Upper lobe of left lung (tissue), 4 donors: ENCODE results near the gene UGGT2.

Source experiments
- CTCF ChIP-seq, 6 experiments: fragments of 450-650 bp in 4 of 6; fragments of 200-600 bp in 2 of 6; sonication (generic) in 2 of 6; IDR thresholded peaks; one replicate each; pipeline ENCODE4 v1.5.1; 2016 to 2019; ENCODE audit warnings: antibody characterized with exemption in 6 of 6
- POLR2A ChIP-seq, 4 donors: fragments of 450-650 bp; IDR thresholded peaks; one replicate each; pipeline ENCODE4 v1.5.1; 2016 to 2017; ENCODE audit warnings: antibody characterized with exemption in 4 of 4, mild to moderate bottlenecking in 2 of 4
- POLR2AphosphoS5 ChIP-seq, 2 donors: sonication (generic); formaldehyde crosslinking; IDR thresholded peaks; one replicate each; pipeline ENCODE4 v1.5.1; 2017; ENCODE audit warnings: antibody characterized with exemption in 2 of 2

- no peak for TF ChIP-seq POLR2A (IDR thresholded peaks at IDR 0.05)
- no peak for TF ChIP-seq CTCF (IDR thresholded peaks at IDR 0.05)
- TF ChIP-seq POLR2AphosphoS5 (IDR thresholded peaks at IDR 0.05), result no peak
Measured at GRCh38 chr13:96027496-96027895, 25.7 kb downstream of the UGGT2 start.
